Endothelial cell of umbilical vein (primary cell): ENCODE data around the gene PPP5C.

Source experiments
- CTCF ChIP-seq, 2 donors: IDR thresholded peaks; 1 replicate in 1 of 2; 2 replicates in 1 of 2; pipeline ENCODE4 v1.5.1; 2011; ENCODE audit warnings: low read length in 2 of 2, mild to moderate bottlenecking in 2 of 2, moderate library complexity in 2 of 2, control low read depth in 1 of 2, inconsistent platforms in 1 of 2, low read depth in 1 of 2; ENCODE audit not compliant: insufficient read depth in 1 of 2; ENCODE audit errors: extremely low read depth in 1 of 2
- POLR2A ChIP-seq: IDR thresholded peaks from 2 replicates; pipeline ENCODE4 v1.6.1; 2012; ENCODE audit warnings: low read depth, mild to moderate bottlenecking, control low read depth, low read length
- POLR2AphosphoS5 ChIP-seq: IDR thresholded peaks from 2 replicates; pipeline ENCODE4 v1.6.1; 2012; ENCODE audit warnings: low read depth, mild to moderate bottlenecking, control low read depth, low read length, moderate library complexity; ENCODE audit not compliant: insufficient read depth

- TF ChIP-seq POLR2A (no peak), CTCF (IDR thresholded peaks at IDR 0.05; ENCODE audit: extremely low read depth in 1 of 2, insufficient read depth in 1 of 2, low read depth in 1 of 2, low read length in 2 of 2) (no peak), POLR2AphosphoS5 (no peak)
Measured at GRCh38 chr19:46402725-46403124, 55.8 kb downstream of the PPP5C start.
